ENCODE results near the gene FRMPD4.
"Not testable (repeated sequence)": the region's sequence is repeated elsewhere in the genome, so short reads cannot be mapped to it uniquely, and the experiment has no call there.

Gene FRMPD4

GRCh38 chrX:12138361-12139313 lies at the start of gene FRMPD4:
Gene FRMPD4, plus strand, starts transcription at chrX:12138473. Its CDS starts 499 bp downstream, at chrX:12138972.
- peak; percentile 13 for DNase-seq (ENCODE audit: low read depth)

GRCh38 chrX:12089740-12090139 lies 48.5 kb upstream of the FRMPD4 start:
- DNase-seq (ENCODE audit: low read depth): no peak

GRCh38 chrX:12113321-12113720 lies 25.0 kb upstream of the FRMPD4 start:
- DNase-seq (ENCODE audit: low read depth): peak; percentile 36

- DNase-seq (ENCODE audit: low read depth): no peak
These were observed 22.9 kb upstream of the FRMPD4 start for GRCh38 chrX:12115377-12115776.

GRCh38 chrX:12118134-12118533 lies 20.1 kb upstream of the FRMPD4 start:
- peak; percentile 67 for DNase-seq (ENCODE audit: low read depth)

- no peak for DNase-seq (ENCODE audit: low read depth)
These were observed 10.3 kb upstream of the FRMPD4 start for GRCh38 chrX:12128017-12128416.

GRCh38 chrX:12137951-12138360 lies 317 bp upstream of the FRMPD4 start:
- DNase-seq (ENCODE audit: low read depth): no peak

GRCh38 chrX:12139934-12140611 lies 1.8 kb downstream of the FRMPD4 start:
- peak; percentile 17 for DNase-seq (ENCODE audit: low read depth)

GRCh38 chrX:12141511-12141910 lies 3.2 kb downstream of the FRMPD4 start:
- DNase-seq (ENCODE audit: low read depth): no peak

- DNase-seq (ENCODE audit: low read depth): no peak
These were observed 4.4 kb downstream of the FRMPD4 start for GRCh38 chrX:12142661-12143060.

GRCh38 chrX:12145402-12145801 lies 7.1 kb downstream of the FRMPD4 start:
- no peak for DNase-seq (ENCODE audit: low read depth)

- no peak for DNase-seq (ENCODE audit: low read depth)
These were observed 11.6 kb downstream of the FRMPD4 start for GRCh38 chrX:12149670-12150407.

- no peak for DNase-seq (ENCODE audit: low read depth)
These were observed 15.0 kb downstream of the FRMPD4 start for GRCh38 chrX:12153317-12153716.

- no peak for DNase-seq (ENCODE audit: low read depth)
These were observed 15.5 kb downstream of the FRMPD4 start for GRCh38 chrX:12153741-12154140.

GRCh38 chrX:12159799-12160198 lies 21.5 kb downstream of the FRMPD4 start:
- no peak for DNase-seq (ENCODE audit: low read depth)

GRCh38 chrX:12162420-12162819 lies 24.1 kb downstream of the FRMPD4 start:
- peak; percentile 61 for DNase-seq (ENCODE audit: low read depth)

GRCh38 chrX:12164180-12164579 lies 25.9 kb downstream of the FRMPD4 start:
- DNase-seq (ENCODE audit: low read depth): not testable (repeated sequence)

- DNase-seq (ENCODE audit: low read depth): no peak
These were observed 32.5 kb downstream of the FRMPD4 start for GRCh38 chrX:12170755-12171154.

GRCh38 chrX:12174358-12174757 lies 36.1 kb downstream of the FRMPD4 start:
- peak; percentile 16 for DNase-seq (ENCODE audit: low read depth)

- no peak for DNase-seq (ENCODE audit: low read depth)
These were observed 58.8 kb downstream of the FRMPD4 start for GRCh38 chrX:12197030-12197429.

GRCh38 chrX:12206413-12206812 lies 68.1 kb downstream of the FRMPD4 start:
- no peak for DNase-seq (ENCODE audit: low read depth)

GRCh38 chrX:12210196-12210815 lies 72.0 kb downstream of the FRMPD4 start:
- peak; percentile 76 for DNase-seq (ENCODE audit: low read depth)
